CD1c-positive myeloid dendritic cell (primary cell): ENCODE results near the gene PRODH2.
"Not testable (repeated sequence)": the region's sequence is repeated elsewhere in the genome, so short reads cannot be mapped to it uniquely, and the experiment has no call there.

Experiments used
- DNase-seq: peaks from one replicate; pipeline ENCODE4 v3.0.0-alpha.2; 2016; ENCODE audit errors: extremely low spot score

Gene PRODH2

GRCh38 chr19:35843676-35844481 is 31.2 kb upstream of the PRODH2 start:
- DNase-seq, result peak; percentile 47

DNA sequence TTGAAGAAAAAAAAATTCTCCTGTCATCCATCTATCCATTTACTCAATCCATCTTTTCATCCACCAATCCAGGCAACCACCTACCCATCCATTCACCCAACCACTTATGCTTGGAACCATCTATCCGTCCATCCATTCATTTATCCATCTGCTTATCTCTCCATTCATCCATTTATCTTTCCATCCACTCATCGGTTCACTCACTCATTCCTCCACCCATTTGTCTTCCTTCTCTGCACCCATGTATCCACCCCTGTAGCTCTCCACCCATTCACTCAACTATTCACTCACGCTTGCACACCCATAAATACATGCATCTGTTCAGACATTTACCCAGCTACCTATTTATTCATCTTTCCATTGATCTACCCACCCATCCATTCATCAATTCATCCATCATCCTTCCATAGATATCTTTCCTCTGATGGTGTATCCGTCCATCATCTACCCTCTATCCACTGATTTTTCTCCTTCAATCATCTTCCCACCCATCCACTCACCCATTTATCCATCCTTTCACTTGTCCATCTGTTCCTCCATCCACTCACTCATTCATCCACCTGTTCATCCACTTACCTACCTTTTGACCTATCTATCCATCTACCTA is 30.1 kb upstream of the PRODH2 start:
- no peak for DNase-seq

GRCh38 chr19:35841961-35842595 is 29.4 kb upstream of the PRODH2 start:
- DNase-seq, result no peak

DNA sequence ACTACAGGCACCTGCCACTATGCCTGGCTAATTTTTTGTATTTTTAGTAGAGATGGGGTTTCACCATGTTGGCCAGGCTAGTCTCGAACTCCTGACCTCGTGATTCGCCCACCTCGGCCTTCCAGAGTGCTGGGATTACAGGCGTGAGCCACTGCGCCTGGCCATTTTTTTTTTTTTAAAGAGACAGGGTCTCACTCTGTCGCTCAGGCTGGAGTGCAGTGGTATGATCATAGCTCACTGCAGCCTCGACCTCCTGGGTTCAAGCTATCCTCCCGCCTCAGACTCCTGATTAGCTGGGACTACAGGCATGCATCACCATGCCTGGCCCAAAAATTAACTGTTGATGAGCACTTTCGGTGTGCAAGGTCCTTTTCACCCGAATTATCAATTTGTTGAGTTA is 23.5 kb upstream of the PRODH2 start:
- not testable (repeated sequence) for DNase-seq

DNA sequence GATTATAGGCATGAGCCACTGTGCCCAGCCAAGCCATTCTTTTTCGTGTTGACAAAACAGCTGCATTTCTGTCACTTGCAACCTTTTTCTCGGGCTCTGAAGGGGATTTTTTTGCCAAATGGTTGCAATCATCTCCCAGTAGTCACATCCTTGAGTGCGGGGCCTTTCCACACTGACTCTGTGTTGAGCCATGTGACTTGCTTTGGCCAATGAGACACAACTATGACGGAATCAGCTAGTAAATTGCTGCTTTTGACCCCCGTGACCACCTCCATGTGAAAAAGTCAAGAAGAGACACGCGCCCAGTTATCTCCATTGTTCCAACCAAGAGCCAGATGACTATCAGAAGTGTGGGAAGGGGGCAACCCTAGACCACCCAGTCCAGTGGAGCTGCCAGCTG is 21.3 kb upstream of the PRODH2 start:
- no peak for DNase-seq

DNA sequence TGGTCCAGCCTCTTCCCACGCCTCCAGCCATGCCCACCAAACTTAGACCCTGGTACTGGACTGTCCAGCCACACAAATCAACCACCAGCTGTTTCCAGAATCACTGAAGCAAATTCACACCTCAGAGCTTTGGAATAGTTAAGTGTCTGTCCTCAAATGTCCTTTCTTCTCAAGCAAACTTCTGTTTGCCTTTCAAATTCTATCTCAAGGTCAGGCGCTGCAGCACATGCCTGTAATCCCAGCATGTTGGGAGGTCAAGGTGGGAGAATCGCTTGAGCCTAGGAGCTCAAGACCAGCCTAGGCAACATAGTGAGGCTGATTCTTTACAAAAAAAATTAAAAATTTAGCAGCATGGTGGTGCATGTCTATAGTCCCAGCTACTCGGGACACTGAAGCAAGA is 19.4 kb upstream of the PRODH2 start:
- no peak for DNase-seq

DNA sequence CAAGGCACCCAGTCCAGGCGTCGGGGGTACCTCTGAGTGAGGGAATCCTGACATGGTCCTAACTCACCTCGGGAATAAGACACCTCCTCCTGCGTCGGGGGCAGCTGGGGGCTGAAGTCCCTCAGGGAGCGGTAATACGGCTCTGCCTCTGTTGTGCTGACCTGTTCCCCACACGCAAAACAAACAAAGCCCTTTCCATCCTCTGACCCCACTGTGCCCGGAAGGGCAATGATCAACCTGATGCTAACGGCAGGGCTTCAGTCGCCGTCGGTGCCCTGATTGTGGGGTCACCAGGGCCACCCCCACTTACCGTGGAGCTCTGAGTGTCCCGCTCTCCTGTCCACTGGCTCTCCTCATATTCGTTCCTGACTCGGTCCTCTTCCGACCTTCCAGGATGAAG is 18.3 kb upstream of the PRODH2 start:
- no peak for DNase-seq

DNA sequence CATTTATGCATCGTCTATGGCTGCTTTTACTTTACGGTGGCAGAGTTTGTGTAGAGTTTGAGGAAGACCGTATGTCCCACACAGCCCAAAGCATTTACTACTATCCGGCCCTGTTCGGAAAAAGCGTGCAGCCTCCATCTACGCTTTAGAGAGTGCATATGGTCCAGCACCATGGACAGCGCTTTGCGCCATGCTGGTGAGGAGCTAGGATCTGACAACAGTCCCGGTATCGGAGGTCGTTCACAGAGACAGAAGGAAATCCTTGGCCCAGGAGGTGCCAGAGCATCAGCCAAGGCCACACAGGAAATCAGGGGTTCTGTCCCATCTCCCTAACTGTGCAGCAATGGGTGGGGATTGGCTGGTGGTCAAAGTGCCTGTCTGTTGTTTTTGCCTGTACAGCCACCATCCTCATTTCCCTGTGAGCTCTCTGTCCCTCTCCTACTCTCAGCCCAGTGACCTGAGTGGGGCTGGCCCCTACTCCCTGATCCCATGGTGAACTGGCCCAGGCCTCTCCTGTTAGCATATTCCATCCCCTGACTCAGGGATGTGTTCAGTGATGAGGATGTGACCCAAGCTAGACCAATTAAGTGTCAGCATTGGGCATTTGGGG is 16.2 kb upstream of the PRODH2 start:
- DNase-seq, result peak; percentile 53

DNA sequence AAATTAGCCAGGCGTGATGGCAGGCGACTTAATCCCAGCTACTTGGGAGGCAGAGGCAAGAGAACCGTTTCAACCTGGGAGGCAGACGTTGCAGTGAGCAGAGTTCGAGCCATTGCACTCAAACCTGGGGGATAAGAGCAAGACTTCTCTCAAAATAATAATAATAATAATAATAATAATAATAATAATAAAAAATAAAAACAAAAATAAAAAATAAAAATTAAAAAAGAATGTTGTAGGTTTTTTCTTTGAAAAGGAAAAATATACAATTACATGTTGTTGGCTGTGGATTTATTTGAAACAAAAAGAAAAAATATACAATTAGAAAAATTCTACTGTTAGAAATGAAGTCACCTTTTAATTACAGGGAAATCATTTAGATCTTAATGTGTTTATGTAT is 11.5 kb upstream of the PRODH2 start:
- no peak for DNase-seq

DNA sequence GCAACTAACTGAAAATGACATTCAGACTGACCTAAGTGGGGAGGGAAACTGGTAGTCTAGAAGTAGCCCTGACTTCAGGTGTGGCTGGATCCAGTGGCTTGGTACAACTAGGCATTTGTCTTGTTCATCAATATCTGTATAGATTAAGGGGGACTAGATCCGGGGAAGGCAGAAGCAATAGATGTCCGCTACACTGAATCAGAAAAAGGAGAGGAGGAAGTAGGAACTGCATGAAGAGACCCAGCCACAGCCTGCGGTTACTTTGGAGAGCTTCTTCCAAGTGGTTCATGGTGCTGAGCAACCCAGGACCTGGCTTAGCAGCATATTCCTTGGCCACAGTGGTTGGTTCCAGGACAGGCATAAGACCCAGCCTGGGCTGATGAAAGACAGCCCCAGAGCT is 9.9 kb upstream of the PRODH2 start:
- DNase-seq, result no peak

GRCh38 chr19:35818445-35818844 is 5.8 kb upstream of the PRODH2 start:
- no peak for DNase-seq

- DNase-seq, result no peak
Measured at GRCh38 chr19:35816846-35817245, 4.2 kb upstream of the PRODH2 start.

DNA sequence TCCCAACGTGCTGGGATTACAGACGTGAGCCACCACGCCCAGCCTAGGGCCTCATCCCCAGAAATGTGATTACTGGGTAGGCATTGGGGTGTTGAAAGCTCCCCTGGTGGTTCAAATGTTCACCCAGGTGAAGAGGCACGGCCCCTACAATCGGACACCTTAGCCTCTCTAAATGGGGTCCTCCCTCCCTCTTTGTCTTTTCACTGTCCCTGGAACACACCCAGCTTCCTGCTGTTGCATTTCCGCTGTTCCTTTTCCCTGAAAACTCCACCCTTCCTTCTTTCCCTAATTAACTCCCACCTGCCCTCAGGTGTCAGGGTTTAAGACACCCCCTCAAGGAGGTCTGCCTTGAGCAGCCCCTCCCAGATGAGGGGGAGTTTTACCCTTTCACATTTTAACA is 3.6 kb upstream of the PRODH2 start:
- DNase-seq, result no peak

DNA sequence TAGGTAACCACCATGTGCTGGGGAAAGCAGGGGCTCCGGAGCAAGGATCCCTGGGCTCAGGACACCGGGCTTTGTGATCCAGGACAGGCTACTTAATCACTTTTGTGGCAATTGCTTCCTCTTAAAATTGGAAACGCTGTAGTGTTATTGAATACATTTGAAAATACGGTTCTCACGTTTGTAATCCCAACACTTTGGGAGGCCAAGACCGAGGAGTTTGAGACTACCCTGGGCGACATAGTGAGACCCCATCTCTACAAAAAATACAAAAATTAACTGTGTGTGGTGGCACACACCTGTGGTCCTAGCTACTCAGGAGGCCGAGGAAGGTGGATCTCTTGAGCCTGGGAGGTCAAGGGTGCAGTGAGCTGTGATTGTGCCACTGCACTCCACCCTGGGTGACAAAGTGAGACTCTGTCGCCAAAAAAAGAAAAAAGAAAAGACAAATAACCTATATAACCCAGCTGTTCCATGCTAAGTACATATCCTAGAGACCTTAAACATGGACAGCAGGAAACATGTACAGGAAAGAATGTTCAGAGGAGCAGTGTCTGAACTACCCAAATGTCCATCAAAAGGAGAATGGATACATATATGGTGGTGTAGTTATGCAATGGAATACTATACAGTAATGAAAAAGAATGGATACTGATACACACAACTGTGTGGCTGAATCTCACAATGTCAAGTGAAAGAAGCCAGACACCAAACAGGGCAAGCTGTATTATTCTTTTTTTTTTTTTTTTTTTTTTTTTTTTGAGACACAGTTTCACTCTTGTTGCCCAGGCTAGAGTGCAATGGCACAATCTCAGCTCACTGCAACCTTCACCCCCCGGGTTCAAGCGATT is 622 bp upstream of the PRODH2 start:
- DNase-seq, result no peak

DNA sequence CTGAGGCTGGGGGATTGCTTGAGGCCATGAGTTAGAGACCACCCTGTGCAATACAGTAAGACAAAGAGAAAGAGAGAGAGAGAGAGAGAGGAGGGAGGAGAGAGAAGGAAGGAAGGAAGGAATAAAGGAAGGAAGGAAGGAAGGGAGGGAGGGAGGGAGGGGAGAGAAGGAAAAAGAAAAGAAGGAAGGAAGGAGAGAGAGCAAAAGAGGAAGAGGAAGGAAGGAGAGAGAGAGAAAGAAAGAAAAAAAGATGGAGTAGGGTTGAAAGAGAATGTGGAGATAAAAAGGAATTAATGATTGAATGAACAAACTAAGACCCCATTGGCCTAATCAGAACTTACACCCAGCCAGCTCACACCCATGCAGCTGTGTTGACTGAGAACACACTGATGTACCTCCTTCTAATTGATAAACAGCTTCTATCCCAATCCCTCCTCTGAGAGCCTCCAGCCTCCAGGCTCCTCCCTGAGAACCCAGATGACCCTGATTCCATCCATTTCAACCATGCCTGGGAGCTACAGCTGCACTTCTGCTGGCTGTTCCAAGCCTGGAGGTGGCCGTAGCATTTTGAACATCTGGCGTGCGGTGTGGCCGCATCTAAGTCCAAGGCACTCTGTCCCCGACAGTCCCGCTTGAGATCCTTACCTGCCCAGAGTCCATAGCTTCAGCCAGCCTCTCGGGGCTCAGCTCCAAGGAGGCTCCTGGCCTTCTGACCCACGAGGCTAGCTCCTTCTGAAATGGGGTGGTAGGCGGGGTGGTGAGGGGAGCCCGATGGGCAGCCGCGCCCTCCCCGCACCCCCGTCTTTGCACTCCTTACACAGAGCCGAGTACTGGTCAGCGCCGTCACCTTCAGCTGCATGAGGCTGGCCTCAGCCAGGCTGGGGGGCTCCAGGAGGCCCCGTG is 1.1 kb downstream of the PRODH2 start:
- no peak for DNase-seq

DNA sequence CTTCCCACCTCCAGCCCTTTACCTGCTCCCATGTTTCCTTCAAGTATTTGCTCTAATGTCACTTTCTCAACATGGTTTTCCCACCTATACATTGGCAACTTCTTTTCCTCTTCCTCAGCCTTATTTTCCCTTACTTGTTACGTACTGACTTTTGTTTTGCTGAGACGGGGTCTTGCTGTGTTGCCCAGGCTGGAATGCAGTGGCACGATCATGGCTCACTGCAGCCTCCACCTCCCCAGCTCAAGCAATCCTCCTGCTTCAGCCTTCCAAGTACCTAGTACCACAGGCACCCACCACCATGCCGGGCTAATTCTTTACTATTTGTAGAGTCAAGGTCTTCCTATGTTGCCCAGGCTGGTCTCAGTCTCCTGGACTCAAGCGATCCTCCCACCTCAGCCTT is 5.0 kb downstream of the PRODH2 start:
- DNase-seq, result no peak

GRCh38 chr19:35806597-35806996 is 6.0 kb downstream of the PRODH2 start:
- no peak for DNase-seq

DNA sequence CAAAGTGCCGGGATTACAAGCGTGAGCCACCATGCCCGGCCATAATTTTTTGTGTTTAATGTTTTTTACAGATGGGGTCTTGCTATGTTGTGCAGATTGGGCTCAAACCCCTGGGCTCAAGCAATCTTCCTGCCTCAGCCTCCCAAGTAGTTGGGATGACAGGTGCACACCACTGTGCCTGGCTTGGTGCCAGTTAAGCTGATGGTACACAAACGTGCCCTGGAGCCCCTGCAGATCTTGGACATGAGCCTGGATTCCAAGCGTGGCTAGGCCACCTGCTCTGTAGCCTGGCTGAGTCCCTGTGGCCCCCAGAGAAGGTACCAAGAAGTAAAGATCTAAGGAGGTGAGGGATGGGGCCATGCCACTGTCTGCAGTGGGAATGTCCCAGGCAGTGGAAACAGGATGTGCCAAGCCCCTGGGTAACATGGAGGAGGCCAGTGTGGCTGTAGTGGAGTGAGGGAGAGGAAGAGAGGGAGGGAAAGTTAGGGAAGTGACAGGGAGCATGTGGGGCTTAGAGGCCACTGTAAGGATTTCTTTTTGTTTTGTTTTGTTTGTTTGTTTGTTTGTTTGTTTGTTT is 7.0 kb downstream of the PRODH2 start:
- no peak for DNase-seq

GRCh38 chr19:35801828-35802227 is 10.8 kb downstream of the PRODH2 start:
- no peak for DNase-seq

GRCh38 chr19:35797663-35798062 is 15.0 kb downstream of the PRODH2 start:
- DNase-seq, result no peak
